GM12892 (cell line): ENCODE data around the gene ZKSCAN4.

Experiments
- POLR2A ChIP-seq: IDR thresholded peaks from 2 replicates; pipeline ENCODE4 v1.6.1; 2011; ENCODE audit warnings: low read depth, low read length, control low read depth
- POLR2AphosphoS5 ChIP-seq: IDR thresholded peaks from 2 replicates; pipeline ENCODE4 v1.6.1; 2011; ENCODE audit warnings: low read depth, low read length, control low read depth

DNA sequence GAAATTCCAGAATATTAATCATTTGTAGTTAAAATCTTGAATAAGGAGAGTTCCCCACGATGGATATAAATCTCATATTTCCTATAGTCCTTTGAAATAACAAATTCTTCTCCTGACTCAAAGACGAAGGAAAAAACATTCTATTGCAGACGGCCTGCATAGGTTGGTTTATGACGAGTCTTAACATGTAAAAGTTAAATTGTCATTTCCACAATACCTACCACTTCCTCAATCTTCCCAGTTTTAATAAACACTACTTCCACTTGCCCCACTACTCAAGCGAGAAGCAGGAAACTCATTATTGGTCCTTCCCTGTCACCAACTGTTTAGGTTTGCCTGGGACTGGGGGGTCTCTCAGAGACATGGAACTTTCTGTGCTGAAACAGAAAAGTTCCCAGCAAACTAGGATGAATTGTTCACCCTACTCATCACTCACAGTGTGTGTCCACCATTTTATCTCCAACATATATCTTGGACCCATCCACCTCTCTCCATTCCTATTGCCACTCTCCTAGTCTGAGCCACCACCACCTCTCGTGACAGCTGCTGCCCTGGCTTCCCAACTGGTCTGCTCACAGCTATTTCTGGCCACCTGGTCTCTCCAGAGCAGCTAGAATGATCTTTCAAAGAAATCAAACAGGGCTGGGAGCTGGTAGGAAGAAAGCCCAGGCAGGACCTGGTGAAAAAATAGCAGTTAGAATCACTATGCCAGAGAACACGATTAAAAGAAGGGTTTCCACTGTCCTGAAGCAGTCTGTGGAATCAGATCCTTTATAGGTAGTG, 42.1 kb downstream of the ZKSCAN4 start:
- TF ChIP-seq POLR2A (no peak), POLR2AphosphoS5 (no peak)
